ENCODE data around the gene AMZ1.
"Not testable (repeated sequence)": the region's sequence is repeated elsewhere in the genome, so short reads cannot be mapped to it uniquely, and the experiment has no call there.

Gene AMZ1

DNA sequence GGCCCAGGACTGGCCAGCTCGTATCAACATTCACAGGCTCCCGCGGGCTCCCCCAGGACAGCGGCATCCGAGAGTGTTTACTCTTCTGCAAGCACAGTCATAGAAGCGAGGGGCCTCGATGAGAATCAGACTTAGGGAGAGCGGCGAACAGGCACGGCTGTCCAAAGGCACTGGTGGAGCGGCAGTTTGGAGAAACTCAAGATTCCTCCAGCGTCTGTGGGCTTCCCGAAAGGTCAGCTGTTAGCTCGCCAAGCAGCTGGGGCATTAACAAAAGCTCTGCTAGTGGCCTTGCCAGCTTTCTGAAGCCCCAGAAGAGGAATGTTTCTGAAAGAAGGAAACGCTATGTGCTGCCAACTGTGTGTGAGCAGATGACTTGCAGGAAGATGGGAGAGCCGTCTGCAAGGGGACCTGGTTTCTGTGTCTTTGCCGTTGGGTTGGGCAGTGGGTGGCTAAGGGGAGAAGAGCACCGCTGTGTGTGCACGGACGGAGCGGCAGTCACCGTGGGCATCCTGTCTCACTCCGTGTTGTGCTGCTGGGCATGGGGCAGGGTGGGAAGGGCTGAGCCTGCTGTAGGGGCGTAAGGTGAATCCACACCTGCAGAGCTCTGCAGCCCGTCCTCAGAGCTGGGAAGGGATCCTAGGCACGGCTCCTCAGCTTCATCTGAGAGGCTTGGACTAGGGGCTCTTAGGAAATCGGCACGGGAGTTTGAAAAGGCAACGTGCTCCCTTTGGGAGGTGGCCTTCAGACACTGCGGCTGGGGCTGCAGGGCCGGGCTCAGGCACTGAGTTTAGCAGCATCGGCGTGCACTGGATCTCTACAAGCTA lies 42.1 kb downstream of the AMZ1 start:
- DNase-seq = no peak

DNA sequence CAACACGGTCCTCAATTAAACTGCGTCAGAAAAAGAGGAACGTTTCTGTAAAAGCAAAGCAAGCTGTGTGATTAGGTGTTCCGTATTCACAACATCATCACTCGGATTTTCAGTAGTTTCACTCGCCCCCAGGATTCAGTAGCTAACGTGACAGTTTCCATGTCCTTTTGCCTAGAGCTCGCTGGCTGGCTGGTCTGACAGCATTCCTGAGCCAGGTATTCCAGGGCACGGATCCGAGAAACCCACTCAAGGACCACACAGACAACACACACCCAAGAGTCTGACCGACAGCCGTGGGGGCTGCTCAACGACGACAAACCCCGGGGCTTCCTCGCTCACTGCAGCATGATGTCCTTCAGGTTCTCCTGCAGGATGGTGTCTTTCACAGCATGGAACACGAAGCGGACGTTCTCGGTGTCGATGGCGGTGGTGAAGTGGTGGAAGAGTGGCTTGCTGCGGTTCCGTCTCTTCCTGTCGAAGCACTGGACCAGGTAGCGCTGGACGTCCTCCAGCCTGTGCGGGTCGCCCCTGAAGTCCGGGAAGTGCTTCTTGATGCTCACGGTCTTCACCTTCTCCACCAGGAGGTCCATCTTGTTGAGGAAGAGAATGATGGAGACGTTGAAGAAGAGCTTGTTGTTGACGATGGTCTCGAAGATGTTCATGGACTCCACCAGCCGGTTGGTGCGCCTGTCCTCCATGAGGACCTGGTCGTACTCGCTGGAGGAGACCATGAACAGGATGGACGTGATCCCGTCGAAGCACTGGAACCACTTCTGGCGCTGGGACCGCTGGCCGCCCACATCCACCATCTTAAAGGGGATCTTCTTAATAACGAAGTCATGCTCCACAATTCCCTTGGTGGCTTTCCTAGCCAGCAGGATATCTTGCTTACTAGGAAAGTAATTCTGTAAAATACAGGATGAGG lies 43.1 kb downstream of the AMZ1 start:
- no peak for DNase-seq

DNA sequence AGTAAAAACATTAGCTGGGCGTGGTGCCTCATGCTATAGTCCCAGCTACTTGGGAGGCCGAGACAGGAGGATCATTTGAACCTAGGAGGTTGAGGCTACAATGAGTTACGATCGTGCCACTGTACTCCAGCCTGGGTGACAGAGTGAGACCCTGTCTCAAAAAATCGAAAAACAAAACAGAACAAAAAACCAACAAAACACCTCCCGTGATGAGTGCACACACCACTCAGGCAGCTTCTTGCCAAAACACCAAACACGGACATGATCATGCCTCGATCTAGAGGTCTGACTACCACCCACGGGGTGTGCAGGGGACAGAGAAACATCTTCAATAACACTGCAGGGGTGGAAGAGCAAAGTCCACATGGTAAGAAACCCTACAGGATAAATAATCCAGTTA lies 44.4 kb downstream of the AMZ1 start:
- DNase-seq = no peak

DNA sequence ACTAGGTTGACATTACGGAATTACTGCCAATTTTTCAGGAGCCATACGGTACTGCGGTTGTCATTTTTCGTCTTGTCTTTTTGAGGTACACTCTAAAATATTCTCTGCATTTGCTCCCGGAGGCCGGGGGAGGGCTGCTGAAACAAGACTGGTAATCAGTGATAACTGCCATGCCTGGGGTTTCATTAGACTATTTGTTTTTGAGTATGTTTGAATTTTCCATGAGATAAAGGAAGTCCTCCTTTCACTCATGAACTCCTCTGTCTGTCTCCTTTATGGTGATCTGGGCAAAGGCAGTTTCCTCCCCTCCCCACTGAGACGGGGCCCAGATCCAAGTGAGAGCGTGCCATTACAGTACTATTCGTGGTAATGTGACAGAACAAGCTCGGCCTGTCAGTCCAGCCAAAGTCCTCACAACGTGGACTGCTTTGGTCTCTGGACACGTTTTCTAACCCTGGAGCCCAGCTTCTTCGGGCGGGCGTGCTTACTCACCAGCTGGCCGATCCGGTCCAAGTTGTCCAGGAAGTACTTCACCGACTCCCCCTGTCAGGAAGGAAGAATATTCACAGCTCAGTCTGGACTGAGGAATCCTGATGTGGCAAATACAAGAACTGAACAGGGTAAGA lies 45.1 kb downstream of the AMZ1 start:
- DNase-seq = no peak

DNA sequence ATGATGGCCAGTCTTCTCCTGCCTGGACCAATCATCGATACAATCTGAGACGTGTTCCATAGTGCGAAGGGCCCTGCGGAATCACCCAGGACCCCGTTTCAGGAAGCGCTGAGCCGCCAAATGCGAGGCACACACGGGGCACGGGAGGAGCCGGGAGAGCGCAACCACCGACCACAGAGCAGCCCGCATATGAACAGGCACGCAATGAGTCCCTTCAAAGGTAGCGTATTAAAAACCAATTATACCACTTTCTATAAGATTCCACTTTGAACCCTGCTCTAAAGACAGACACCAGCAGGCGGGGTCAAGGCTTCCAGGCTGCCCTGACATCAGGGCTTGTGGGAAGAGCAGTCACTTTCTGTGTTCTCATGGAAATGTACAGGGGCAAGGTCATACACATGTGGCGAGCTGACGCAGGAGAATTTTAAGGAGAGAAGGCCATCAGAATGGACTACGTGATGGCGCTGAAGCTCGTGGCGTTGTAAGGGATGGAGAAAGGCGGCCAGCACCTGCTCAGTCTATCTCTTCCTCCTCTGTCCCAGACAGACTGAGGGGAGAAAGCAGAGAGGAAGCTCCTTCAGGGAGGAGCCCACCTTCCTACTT lies 46.2 kb downstream of the AMZ1 start:
- DNase-seq = no peak

DNA sequence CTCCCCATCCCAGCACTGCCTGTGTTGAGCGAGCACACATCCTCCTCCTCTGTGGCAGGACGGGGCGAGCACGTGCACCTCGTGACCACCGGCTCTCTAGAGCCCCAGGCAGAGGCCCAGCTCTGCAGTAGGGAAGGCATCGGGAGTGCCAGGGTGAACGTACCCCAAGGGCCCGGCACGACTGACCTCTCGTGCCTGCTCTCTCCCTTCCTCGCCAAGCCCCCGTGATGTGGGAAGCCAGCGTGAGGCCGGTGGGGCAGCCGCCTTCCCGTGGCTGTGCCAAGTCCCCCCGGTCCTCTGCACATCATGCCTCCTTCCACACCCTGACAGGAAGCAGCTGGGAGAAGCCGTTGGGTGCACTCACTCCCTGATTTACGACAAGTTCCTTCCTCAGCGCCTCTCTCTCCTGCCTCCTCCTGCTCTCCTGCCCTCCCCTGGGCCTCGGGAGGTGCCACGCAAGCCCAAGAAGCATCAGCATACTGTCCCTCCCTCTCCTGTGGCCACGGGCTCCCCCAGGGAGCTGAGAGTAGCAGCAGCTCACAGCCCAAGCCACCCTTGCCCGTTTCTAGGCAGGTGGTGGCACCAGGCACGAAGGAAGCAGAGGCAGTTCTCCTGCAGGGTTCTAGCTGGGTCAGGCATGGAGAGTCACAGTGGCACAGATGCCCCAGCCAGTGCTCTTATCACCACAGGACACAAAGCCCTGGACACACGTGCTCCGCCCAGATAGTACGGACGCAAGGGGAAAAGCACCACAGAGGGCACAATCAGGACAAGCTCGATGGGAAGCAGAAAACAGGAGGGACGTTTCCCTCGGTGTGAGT lies 47.0 kb downstream of the AMZ1 start:
- no peak for DNase-seq

DNA sequence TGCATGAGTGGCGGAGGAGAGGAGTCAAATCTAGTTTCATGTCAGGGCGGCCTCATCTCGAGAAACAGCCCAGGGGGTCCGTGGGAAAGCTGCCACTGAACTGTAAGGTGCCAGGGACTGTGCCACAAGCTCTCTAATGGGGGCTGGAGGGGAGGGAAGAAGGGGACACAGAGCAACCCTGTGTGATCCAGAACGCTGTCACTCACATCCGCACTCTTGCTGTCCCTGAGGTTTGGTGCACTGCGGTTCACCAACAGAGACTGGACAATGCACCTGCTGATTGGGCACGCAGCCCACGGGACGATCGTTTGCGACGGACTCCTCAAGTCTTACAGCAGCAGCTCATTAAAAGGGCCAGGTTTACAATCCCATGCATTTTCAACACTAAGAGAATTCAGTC lies 47.7 kb downstream of the AMZ1 start:
- DNase-seq = no peak

DNA sequence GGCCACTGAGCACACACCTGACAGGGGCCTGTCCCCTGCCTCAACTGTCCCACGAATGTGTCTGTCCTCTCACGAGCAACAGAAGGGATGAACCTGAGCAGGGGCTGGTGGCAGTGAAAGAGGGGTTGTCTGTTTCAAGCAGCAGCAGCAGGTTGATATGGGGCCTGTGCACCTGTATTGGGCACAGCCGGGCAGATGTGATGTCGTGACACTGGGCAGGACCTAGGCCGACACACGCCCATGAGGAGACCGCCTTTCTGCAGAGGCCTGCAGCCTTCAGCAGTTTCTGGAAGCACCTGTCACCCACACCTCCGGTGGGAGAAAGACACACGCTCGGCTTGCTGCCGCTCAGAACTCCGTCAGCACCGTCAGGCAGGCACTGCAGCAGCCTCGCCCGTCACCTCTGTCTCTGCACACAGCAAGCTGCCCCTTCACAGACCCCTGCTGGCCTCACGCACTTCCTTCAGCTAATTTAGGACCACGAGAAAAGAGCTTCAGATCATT lies 48.5 kb downstream of the AMZ1 start:
- DNase-seq = no peak

DNA sequence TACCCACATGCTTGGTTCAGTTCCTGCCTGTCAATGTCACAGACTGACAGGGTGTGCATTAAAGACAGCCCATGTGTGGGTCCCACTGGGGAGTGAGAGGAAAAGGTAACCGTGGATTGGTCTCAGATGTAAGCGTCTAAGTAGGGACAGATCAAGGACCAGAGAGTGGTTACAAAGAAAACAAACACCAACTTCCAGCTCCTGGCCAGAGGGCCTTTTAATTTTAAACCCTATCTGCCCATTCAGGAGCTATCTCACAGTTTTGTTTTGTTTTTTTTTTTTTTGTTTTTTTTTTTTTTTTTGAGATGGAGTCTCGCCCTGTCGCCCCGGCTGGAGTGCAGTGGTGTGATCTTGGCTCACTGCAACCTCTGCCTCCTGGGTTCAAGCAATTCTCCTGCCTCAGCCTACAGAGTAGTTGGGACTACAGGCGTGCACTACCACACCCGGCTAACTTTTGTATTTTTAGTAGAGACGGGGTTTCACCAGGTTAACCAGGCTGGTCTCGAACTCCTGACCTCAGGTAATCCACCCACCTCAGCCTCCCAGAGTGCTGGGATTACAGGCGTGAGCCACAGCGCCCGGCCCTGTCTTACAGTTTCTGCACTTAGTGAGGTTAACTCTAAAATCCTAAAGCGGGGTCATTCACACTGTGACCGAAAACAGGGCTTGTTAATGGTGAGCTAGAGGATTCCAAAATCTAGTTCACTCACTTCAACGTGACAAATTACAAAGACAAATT lies 49.2 kb downstream of the AMZ1 start:
- not testable (repeated sequence) for DNase-seq

DNA sequence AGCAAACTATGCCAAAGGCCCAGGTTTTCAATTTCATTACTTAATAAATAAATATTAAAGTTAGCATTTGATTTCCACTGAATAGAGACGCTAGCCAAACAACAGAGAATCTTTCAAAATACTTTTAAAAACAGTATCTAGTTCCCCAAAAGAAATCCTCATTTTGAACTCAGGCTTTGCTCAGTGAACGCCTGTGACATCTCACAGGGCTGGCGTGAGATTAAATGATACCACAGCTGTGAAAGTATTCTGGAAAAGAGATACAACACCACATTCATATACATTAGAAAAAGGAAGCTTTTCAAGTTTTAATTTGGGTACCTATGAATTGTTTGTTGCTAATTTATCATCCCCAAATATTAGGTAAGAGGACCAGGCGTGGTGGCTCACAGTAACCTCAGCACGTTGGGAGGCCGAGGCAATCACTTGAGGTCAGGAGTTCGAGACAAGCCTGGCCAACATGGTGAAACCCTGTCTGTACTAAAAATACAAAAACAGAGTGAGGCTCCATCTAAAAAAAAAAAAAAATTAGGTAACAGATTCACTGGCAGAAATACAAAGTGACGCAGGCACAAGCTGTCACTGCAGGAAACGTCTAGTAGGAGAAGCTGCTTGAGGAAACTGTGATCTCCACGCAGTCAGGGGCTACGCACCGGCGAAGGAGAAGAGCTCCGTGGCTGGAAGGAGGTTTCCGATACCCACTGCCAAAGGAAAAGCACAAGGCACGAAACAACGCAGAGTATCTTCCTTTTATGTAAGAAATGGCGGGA lies 50.0 kb downstream of the AMZ1 start:
- DNase-seq = no peak

DNA sequence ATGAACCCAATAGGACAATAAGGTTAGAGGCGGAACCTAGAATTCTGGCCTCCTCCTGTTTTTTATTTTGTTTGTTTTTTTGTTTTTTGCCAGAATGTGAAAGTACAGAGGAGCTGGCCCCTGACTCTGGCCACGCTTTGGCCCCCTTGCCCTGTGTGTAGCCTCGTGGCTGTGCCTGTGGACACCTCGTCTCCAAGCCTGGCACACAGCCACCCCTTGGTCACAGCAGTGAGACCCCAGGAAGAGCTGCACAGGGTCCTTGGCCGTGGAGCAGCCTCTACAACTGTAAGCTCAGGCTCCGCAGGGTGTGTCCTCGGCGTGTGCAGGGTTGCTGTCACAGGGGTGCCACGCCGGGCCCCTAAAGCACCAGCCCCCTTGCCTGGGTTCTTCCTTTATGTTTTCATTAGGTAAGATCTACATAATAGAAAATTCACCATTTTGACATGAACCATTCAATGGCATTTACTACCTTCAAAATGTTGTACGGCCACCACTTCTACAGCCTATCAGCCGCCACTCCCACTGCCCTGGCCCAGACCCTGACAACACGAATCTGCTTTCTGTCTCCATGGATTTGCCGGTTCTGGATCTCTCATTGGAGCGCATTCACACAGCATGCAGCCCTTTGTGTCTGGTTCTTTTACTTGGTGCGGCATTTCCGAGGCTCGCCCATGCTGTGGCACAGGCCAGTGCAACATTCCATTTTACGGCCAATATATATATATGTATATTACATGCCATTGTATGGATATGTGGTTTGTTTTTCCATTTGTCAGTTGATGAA lies 51.0 kb downstream of the AMZ1 start:
- no peak for DNase-seq

DNA sequence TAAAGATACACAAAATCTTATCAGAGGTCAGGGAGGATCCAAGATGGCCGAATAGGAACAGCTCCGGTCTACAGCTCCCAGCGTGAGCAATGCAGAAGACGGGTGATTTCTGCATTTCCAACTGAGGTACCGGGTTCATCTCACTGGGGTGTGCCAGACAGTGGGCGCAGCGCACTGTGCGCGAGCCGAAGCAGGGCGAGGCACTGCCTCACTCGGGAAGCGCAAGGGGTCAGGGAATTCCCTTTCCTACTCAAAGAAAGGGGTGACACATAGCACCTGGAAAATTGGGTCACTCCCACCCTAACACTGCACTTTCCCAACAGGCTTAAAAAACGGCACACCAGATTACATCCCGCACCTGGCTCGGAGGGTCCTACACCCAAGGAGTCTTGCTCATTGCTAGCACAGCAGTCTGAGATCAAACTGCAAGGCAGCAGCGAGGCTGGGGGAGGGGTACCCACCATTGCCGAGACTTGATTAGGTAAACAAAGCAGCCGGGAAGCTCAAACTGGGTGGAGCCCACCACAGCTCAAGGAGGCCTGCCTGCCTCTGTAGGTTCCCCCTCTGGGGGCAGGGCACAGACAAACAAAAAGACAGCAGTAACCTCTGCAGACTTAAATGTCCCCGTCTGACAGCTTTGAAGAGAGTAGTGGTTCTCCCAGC lies 55.7 kb downstream of the AMZ1 start:
- DNase-seq = not testable (repeated sequence)

DNA sequence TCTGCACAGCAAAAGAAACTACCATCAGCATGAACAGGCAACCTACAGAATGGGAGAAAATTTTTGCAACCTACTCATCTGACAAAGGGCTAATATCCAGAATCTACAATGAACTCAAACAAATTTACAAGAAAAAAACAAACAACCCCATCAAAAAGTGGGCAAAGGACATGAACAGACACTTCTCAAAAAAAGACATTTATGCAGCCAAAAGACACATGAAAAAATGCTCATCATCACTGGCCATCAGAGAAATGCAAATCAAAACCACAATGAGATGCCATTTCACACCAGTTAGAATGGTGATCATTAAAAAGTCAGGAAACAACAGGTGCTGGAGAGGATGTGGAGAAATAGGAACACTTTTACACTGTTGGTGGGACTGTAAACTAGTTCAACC lies 60.7 kb downstream of the AMZ1 start:
- DNase-seq = not testable (repeated sequence)

DNA sequence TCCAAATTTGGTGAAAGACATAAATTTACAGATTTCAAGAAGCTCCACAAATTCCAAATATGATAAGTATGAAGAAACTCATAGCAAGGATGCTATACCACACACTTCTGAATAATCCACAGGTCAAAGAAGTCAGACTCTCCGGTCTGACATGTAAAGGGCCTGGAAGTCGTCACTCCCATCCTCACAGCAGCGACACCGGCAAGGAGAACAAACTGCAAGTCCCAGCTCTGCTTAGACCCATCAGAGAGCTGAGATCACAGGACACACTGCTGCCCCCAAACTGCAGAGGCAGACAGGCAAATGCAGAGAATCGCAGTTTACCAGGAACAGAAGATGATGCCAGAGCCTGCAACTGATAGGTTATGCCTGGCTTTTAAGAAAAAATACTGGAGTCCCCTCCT lies 62.0 kb downstream of the AMZ1 start:
- no peak for DNase-seq

DNA sequence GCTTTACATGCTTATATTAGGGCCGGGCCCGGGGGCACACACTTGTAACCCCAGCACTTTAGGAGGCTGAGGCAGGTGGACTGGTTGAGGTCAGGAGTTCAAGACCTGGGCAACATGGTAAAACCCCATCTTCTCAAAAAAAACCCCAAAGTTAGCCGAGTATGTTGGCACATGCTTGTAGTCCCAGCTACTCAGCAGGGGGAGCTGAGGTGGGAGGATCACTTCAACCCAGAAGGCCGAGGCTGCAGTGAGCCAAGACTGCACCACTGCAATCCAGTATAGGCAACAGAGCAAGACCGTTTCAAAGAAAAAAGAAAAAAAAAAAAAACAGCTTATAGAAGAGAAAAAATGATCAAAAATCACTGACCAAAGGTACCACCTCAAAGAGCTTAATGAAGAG lies 63.1 kb downstream of the AMZ1 start:
- no peak for DNase-seq

DNA sequence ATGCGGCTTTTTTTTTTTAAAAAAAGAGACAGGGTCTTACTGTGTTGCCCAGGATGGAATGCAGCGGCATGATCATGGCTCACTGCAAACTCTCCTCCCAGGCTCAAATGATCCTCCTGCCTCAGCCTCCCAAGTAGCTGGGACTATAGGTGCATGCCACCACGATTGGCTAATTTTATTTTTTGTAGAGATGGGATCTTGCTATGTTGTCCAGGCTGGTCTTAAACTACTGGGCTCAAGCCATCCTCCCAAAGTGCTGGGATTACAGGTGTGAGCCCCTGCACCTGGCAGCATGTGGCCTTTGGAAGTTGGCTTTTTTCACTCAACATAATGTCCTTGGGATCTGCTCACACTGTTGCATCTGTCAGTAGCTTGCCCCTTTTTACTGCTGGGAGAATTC lies 65.1 kb downstream of the AMZ1 start:
- no peak for DNase-seq

DNA sequence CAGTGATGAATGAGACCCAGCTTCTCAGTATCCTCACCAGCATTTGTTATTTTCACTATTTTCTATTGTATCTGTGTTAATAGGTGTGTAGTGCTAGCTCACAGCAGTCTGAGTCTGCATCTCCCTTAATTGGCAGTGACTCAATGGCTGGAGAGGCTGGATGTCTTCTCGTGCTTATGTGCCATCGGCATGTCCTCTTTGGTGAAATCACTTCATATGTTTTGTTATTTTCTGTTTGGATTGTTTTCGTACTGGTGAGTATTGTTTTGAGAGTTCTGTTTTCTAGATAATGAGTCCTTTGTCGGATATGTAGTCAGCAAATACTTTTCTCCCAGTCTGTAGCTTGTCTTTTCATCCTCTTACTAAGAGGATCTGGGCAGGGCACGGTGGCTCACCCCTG lies 66.1 kb downstream of the AMZ1 start:
- no peak for DNase-seq

DNA sequence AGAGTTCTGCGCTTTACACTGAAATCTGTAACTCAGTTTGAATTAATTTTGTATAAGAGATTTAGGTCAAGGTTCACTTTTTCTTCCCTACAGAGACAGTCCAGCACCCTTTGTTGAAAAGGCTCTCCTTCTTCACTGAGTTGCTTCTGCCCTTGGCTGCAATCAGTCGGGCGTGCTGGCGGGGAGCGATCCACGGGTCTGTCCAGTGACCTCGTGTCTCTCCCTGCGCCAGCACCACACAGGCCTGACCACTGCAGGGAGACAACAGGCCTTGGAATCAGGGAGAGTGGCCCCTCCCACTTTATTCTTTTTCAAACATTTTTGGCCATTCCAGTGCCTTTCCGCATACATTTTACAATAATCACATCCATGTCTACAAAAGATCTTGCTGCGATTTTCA lies 66.9 kb downstream of the AMZ1 start:
- DNase-seq = no peak

DNA sequence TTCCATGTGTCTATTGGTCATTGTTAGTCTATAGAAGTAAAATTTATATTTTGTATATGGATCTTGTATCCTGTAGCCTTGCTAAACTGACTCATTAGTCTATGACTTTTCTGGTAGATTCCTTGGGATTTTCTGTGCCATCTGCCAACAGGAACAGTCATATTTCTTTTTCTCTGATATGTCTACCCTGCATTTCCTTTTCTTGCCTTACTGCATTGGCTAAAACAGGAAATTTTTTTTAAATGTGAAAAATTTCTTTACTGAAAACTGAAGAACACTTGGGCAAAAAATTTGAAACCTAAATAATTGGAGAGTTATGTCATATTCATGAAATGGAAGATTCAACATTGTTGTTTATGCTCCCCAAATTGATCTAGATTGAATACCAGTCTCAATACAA lies 67.5 kb downstream of the AMZ1 start:
- DNase-seq = no peak

Data from NCI-H1105 treated with DMSO at 0.1 percent for 48 hours (cell line).